PFSK-1 (cell line): ENCODE data around the gene RASSF4.

ENCODE experiments used
- FOXP2 ChIP-seq: optimal IDR thresholded peaks from 2 replicates; pipeline ENCODE3; 2011; ENCODE audit warnings: borderline replicate concordance, control low read depth, inconsistent platforms; ENCODE audit not compliant: insufficient read depth; ENCODE audit errors: extremely low read length, extremely low read depth
- POLR2AphosphoS5 ChIP-seq: IDR thresholded peaks from 2 replicates; pipeline ENCODE4 v1.6.1; 2012; ENCODE audit warnings: low read depth, mild to moderate bottlenecking, control low read depth, low read length, moderate library complexity
- REST ChIP-seq, 2 experiments: IDR thresholded peaks; 2 replicates each; pipeline versions ENCODE4 v1.6.1 to v1.8.0; 2011 to 2012; ENCODE audit warnings: low read depth in 2 of 2, low read length in 2 of 2, control low read depth in 1 of 2, inconsistent platforms in 1 of 2, mild to moderate bottlenecking in 1 of 2, moderate library complexity in 1 of 2; ENCODE audit not compliant: insufficient read depth in 1 of 2
- SIN3A ChIP-seq: IDR thresholded peaks from 2 replicates; pipeline ENCODE4 v1.6.1; 2012; ENCODE audit warnings: mild to moderate bottlenecking, low read length, moderate library complexity, borderline replicate concordance; ENCODE audit not compliant: insufficient read depth
- TAF1 ChIP-seq: IDR thresholded peaks from 2 replicates; pipeline ENCODE4 v1.6.1; 2012; ENCODE audit warnings: low read length, control low read depth, borderline replicate concordance; ENCODE audit not compliant: insufficient read depth

Gene RASSF4

GRCh38 chr10:44938956-44939355 lies 20.6 kb upstream of the RASSF4 start:
- TF ChIP-seq REST (IDR thresholded peaks at IDR 0.05; ENCODE audit: insufficient read depth in 1 of 2, low read depth in 2 of 2, low read length in 2 of 2) (no peak), SIN3A (no peak), POLR2AphosphoS5 (no peak), FOXP2 (no peak), TAF1 (no peak)

DNA sequence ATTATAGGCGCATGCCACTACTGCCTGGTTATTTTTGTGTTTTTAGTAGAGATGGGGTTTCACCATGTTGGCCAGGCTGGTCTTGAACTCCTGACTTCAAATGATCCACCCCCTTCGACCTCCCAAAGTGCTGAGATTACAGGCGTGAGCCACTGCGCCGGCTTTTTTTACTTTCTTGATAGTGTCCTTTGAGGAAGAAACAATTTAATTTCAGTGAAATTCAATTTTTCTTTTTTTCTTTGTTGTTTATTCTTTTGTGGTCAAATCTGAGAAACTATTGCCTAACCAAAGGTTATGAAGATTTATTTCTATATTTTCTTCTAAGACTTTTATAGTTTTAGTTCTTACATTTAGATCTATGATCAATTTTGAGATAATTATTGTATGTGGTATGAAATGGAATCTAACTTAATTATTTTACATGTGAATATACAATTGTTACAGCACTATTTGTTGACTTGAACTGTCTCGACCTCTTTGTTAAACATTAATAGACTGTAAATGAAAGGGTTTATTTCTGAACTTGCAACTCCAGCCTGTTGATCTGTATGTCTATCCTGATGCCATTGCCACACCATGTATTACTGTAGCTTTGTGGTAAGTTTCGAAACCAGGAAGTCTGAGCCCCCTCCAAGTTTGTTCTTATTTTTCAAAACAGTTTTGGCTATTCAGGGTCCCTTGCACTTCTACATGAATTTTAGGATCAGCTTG lies 19.8 kb upstream of the RASSF4 start:
- no peak for TF ChIP-seq TAF1
- TF ChIP-seq REST (IDR thresholded peaks at IDR 0.05; ENCODE audit: insufficient read depth in 1 of 2, low read depth in 2 of 2, low read length in 2 of 2): no peak
- TF ChIP-seq FOXP2: no peak
- no peak for TF ChIP-seq SIN3A
- TF ChIP-seq POLR2AphosphoS5: no peak

DNA sequence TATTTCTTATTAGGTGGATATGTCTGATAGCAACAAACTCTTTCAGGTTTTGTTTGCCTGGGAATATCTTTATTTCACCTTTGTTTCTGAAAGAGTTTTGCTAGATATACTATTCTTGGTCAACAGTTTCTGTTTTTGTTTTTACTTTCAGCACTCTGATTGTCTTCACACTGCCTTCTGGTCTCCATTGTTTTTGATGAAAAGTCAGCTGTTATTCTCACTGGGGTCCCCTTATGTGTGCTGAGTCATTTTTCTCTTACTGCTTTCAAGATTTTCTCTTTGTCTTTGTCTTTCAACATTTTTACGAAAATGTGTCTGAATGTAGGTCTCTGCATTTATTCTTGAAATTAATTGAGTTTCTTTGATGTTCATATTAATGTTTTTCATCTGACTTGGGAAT lies 15.2 kb upstream of the RASSF4 start:
- TF ChIP-seq TAF1 (no peak), SIN3A (no peak), POLR2AphosphoS5 (no peak), REST (IDR thresholded peaks at IDR 0.05; ENCODE audit: insufficient read depth in 1 of 2, low read depth in 2 of 2, low read length in 2 of 2) (no peak), FOXP2 (no peak)

- TF ChIP-seq SIN3A (no peak), FOXP2 (no peak), REST (IDR thresholded peaks at IDR 0.05; ENCODE audit: insufficient read depth in 1 of 2, low read depth in 2 of 2, low read length in 2 of 2) (no peak), POLR2AphosphoS5 (no peak), TAF1 (no peak)
Measured at GRCh38 chr10:44946205-44946604, 13.4 kb upstream of the RASSF4 start.
